Smooth muscle cell (in vitro differentiated cells): ENCODE measurements around the gene TMPRSS7. TPM values are rescaled to one million over a fixed set of nuclear protein-coding genes. Genes with fewer than 3 reads are reported as not detected.

Experiments
- DNase-seq: peaks from one replicate; lab custom pipeline; 2025; ENCODE audit not compliant: unreplicated experiment; lab: John Stamatoyannopoulos, UW
- H2AFZ ChIP-seq: fragments of 200-600 bp; sonication (generic); 2 replicates; pipeline ENCODE4 v1.6.0; 2016; ENCODE audit warnings: antibody characterized with exemption, low read depth, mild to moderate bottlenecking
- H3F3A ChIP-seq: fragments of 200-600 bp; sonication (generic); 2 replicates; pipeline ENCODE4 v1.6.0; 2017; ENCODE audit warnings: antibody characterized with exemption, low read depth
- H3K27ac ChIP-seq: fragments of 200-600 bp; sonication (generic); 2 replicates; pipeline ENCODE4 v1.5.1; 2016; ENCODE audit warnings: low read depth, mild to moderate bottlenecking
- H3K27me3 ChIP-seq: fragments of 200-600 bp; sonication (generic); 2 replicates; pipeline ENCODE4 v1.6.1; 2016; ENCODE audit warnings: low read depth, mild to moderate bottlenecking
- H3K36me3 ChIP-seq: fragments of 200-600 bp; sonication (generic); 2 replicates; pipeline ENCODE4 v1.5.1; 2016; ENCODE audit warnings: low read depth
- H3K4me1 ChIP-seq: fragments of 200-600 bp; sonication (generic); 2 replicates; pipeline ENCODE4 v1.5.1; 2016; ENCODE audit warnings: low read depth
- H3K4me2 ChIP-seq: fragments of 200-600 bp; sonication (generic); 2 replicates; pipeline ENCODE4 v1.6.0; 2016; ENCODE audit warnings: mild to moderate bottlenecking
- H3K4me3 ChIP-seq: fragments of 200-600 bp; sonication (generic); 2 replicates; pipeline ENCODE4 v1.5.1; 2016; ENCODE audit warnings: mild to moderate bottlenecking
- H3K79me2 ChIP-seq: fragments of 200-600 bp; sonication (generic); 2 replicates; pipeline ENCODE4 v1.6.0; 2016; ENCODE audit warnings: low read depth, mild to moderate bottlenecking
- H3K9ac ChIP-seq: fragments of 200-600 bp; sonication (generic); 2 replicates; pipeline ENCODE4 v1.6.0; 2016; ENCODE audit warnings: low read depth
- H3K9me3 ChIP-seq: fragments of 200-600 bp; sonication (generic); replicated peaks from 2 replicates; pipeline ENCODE4 v1.5.1; 2016; ENCODE audit warnings: low read depth
- H4K20me1 ChIP-seq: fragments of 200-600 bp; sonication (generic); 2 replicates; pipeline ENCODE4 v1.6.0; 2016; ENCODE audit warnings: low read depth
- CTCF ChIP-seq: fragments of 200-600 bp; sonication (generic); IDR thresholded peaks from 2 replicates; pipeline ENCODE4 v1.5.1; 2017; ENCODE audit warnings: borderline replicate concordance, mild to moderate bottlenecking, antibody characterized with exemption; ENCODE audit not compliant: insufficient read depth, poor library complexity, severe bottlenecking
- WGBS: methylation state at CpG from one replicate; pipeline ENCODE4 v1.1.7; 2016; ENCODE audit warnings: low lambda C conversion rate; 5-methylcytosine and 5-hydroxymethylcytosine counted together
- polyA plus RNA-seq: library from polyadenylated mRNA; unstranded; fragments of >200 nt; fragmentation: Nextera tagmentation; extraction: Ambion mirVana; gene quantifications from 2 replicates; pipeline ENCODE4 v1.2.1, GENCODE V29; 2016
- total RNA-seq: library from RNA; depleted of rRNA; stranded (reverse); fragments of >200 nt; gene quantifications from 2 replicates; pipeline ENCODE4 v1.2.3, GENCODE V29; 2014

Gene TMPRSS7
- total and polyA plus RNA-seq, 2 experiments from 2014 or later, result not detected

GRCh38 chr3:112000367-112000771 lies 34.2 kb upstream of the TMPRSS7 start:
- Histone ChIP-seq H3K9me3 (no peaks in the 10 kb centered on the region), H3F3A (no peaks in the 10 kb centered on the region), H4K20me1 (no peaks in the 10 kb centered on the region), H3K4me2 (no peak overlapping the region), H2AFZ (no peak overlapping the region), H3K4me3 (no peak overlapping the region), H3K27me3 (peaks cover 15% of the 10 kb centered on the region), H3K27ac (no peak overlapping the region), H3K79me2 (no peaks in the 10 kb centered on the region), H3K4me1 (peaks cover 20% of the 10 kb centered on the region), H3K9ac (no peak overlapping the region), H3K36me3 (no peaks in the 10 kb centered on the region)
- no peak for TF ChIP-seq CTCF
- DNase-seq, result no peak
- WGBS, result 80% methylated on average over 5 of the region's 5 CpGs

- DNase-seq, result no peak
- H3K79me2 ChIP-seq, result no peaks in the 10 kb centered on the region
- no peaks in the 10 kb centered on the region for H3K36me3 ChIP-seq
- no peaks in the 10 kb centered on the region for H3K9me3 ChIP-seq
- H3K27me3 ChIP-seq, result peaks cover 15% of the 10 kb centered on the region
- H3K4me3 ChIP-seq, result no peak overlapping the region
- no peak overlapping the region for H3K27ac ChIP-seq
- H2AFZ ChIP-seq, result no peak overlapping the region
- H3K4me2 ChIP-seq, result no peak overlapping the region
- TF ChIP-seq CTCF, result no peak
- H3K9ac ChIP-seq, result no peak overlapping the region
- H3F3A ChIP-seq, result no peaks in the 10 kb centered on the region
- H4K20me1 ChIP-seq, result no peaks in the 10 kb centered on the region
- peaks cover 20% of the 10 kb centered on the region for H3K4me1 ChIP-seq
- WGBS, result 37% methylated on average over 2 of the region's 2 CpGs
Observed at GRCh38 chr3:112000966-112001365, 33.6 kb upstream of the TMPRSS7 start.

GRCh38 chr3:112001526-112001925 lies 33.0 kb upstream of the TMPRSS7 start:
- no peaks in the 10 kb centered on the region for H3K36me3 ChIP-seq
- TF ChIP-seq CTCF, result no peak
- H3K4me1 ChIP-seq, result peaks cover 20% of the 10 kb centered on the region
- H3K79me2 ChIP-seq, result no peaks in the 10 kb centered on the region
- H3K4me2 ChIP-seq, result no peak overlapping the region
- no peaks in the 10 kb centered on the region for H3K9me3 ChIP-seq
- no peak for DNase-seq
- H3K4me3 ChIP-seq, result no peak overlapping the region
- H3K9ac ChIP-seq, result no peak overlapping the region
- 85% methylated on average over 2 of the region's 2 CpGs for WGBS
- H3F3A ChIP-seq, result peaks cover under 1% of the 10 kb centered on the region
- H3K27me3 ChIP-seq, result peaks cover 15% of the 10 kb centered on the region
- no peak overlapping the region for H3K27ac ChIP-seq
- no peaks in the 10 kb centered on the region for H4K20me1 ChIP-seq
- no peak overlapping the region for H2AFZ ChIP-seq
